OCI-LY3 (cell line): ENCODE measurements around the gene GDI1.

Experiments used
- H2AFZ ChIP-seq: fragments of 200-600, 300-600 bp; shearing (Covaris generic); 2 replicates; pipeline ENCODE4 v1.6.0; 2014; ENCODE audit warnings: antibody characterized with exemption, low read depth, low read length
- H3K27ac ChIP-seq: fragments of 200-600, 300-600 bp; sonication (generic); 2 replicates; pipeline ENCODE4 v1.5.1; 2014; ENCODE audit warnings: mild to moderate bottlenecking, low read length, moderate library complexity, mixed read lengths
- H3K27me3 ChIP-seq: fragments of 200-600, 300-600 bp; sonication (generic); 2 replicates; pipeline ENCODE4 v1.6.1; 2014; ENCODE audit warnings: low read depth, low read length, mixed read lengths
- H3K36me3 ChIP-seq: fragments of 200-600, 300-600 bp; sonication (generic); replicated peaks from 2 replicates; pipeline ENCODE3; 2014; ENCODE audit warnings: low read depth, low read length, mixed read lengths
- H3K4me1 ChIP-seq: fragments of 300-600, 200-600 bp; sonication (generic); 2 replicates; pipeline ENCODE4 v1.6.1; 2014; ENCODE audit warnings: low read length, mixed read lengths
- H3K4me2 ChIP-seq: fragments of 200-600, 300-600 bp; sonication (generic); 2 replicates; pipeline ENCODE4 v1.6.1; 2014; ENCODE audit warnings: low read length, mixed read lengths
- H3K4me3 ChIP-seq: fragments of 300-600, 200-600 bp; sonication (generic); 2 replicates; pipeline ENCODE4 v1.5.1; 2014; ENCODE audit warnings: antibody characterized with exemption, mild to moderate bottlenecking, low read length, moderate library complexity
- H3K79me2 ChIP-seq: fragments of 300-600, 200-600 bp; shearing (Covaris generic); 2 replicates; pipeline ENCODE4 v1.6.1; 2014; ENCODE audit warnings: mild to moderate bottlenecking, low read length, mixed read lengths
- H3K9ac ChIP-seq: fragments of 300-600, 200-600 bp; shearing (Covaris generic); 2 replicates; pipeline ENCODE4 v1.6.0; 2014; ENCODE audit warnings: mild to moderate bottlenecking, low read length, moderate library complexity
- H3K9me3 ChIP-seq: fragments of 200-600, 300-600 bp; shearing (Covaris generic); 2 replicates; pipeline ENCODE4 v1.6.1; 2014; ENCODE audit warnings: low read length, mixed read lengths; ENCODE audit not compliant: insufficient read depth
- H4K20me1 ChIP-seq: fragments of 200-600, 300-600 bp; sonication (generic); 2 replicates; pipeline ENCODE4 v1.6.1; 2016; ENCODE audit warnings: low read length, mixed read lengths; ENCODE audit not compliant: insufficient read depth
- EZH2phosphoT487 ChIP-seq: fragments of 200-600 bp; shearing (Covaris generic); IDR thresholded peaks from 2 replicates; pipeline ENCODE4 v1.6.1; 2018; ENCODE audit warnings: antibody characterized with exemption, mixed run types, low read depth
- TF ChIP-seq, protein P1 (sequence below): fragments of 200-600, 300-600 bp; sonication (generic); IDR thresholded peaks from 2 replicates; pipeline ENCODE4 v1.5.1; 2014; ENCODE audit warnings: antibody characterized with exemption, low read length, low read depth

GDI1 gene

DNA sequence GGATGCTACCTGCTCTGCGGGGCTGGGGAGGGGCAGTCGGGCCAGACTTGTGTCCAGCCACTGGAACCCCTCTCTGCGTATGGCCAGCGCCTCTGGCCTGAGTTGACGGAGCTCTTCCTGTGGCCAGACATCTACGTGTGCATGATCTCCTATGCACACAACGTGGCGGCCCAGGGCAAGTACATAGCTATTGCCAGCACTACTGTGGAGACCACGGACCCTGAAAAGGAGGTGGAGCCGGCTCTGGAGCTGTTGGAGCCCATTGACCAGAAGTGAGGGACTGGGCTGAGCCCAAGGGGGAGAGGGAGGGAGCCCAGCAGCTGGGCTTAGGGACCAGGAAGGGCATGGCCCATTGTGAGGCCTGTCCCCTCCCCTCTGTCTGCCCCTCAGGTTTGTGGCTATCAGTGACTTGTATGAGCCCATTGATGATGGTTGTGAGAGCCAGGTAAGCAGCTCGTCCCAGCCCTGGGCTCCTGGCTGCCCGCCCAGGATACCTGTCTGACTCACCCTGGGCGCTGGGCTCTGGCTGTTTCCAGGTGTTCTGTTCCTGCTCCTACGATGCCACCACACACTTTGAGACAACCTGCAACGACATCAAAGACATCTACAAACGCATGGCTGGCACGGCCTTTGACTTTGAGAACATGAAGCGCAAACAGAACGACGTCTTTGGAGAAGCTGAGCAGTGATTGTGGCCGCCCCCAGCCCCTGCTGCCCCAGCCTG is 5.2 kb downstream of the GDI1 start:
- Histone ChIP-seq H3K79me2 (peaks cover 32% of the 10 kb centered on the region), H3K9ac (no peak overlapping the region), H4K20me1 (no peaks in the 10 kb centered on the region), H3K4me2 (no peak overlapping the region), H3K4me3 (no peak overlapping the region), H3K4me1 (peaks cover 15% of the 10 kb centered on the region), H3K9me3 (no peaks in the 10 kb centered on the region), H3K27ac (no peak overlapping the region), H3K36me3 (peaks cover 5% of the 10 kb centered on the region), H3K27me3 (no peaks in the 10 kb centered on the region), H2AFZ (no peak overlapping the region)
- TF ChIP-seq, protein P1, sequence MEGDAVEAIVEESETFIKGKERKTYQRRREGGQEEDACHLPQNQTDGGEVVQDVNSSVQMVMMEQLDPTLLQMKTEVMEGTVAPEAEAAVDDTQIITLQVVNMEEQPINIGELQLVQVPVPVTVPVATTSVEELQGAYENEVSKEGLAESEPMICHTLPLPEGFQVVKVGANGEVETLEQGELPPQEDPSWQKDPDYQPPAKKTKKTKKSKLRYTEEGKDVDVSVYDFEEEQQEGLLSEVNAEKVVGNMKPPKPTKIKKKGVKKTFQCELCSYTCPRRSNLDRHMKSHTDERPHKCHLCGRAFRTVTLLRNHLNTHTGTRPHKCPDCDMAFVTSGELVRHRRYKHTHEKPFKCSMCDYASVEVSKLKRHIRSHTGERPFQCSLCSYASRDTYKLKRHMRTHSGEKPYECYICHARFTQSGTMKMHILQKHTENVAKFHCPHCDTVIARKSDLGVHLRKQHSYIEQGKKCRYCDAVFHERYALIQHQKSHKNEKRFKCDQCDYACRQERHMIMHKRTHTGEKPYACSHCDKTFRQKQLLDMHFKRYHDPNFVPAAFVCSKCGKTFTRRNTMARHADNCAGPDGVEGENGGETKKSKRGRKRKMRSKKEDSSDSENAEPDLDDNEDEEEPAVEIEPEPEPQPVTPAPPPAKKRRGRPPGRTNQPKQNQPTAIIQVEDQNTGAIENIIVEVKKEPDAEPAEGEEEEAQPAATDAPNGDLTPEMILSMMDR: no peak
- no peak for TF ChIP-seq EZH2phosphoT487

DNA sequence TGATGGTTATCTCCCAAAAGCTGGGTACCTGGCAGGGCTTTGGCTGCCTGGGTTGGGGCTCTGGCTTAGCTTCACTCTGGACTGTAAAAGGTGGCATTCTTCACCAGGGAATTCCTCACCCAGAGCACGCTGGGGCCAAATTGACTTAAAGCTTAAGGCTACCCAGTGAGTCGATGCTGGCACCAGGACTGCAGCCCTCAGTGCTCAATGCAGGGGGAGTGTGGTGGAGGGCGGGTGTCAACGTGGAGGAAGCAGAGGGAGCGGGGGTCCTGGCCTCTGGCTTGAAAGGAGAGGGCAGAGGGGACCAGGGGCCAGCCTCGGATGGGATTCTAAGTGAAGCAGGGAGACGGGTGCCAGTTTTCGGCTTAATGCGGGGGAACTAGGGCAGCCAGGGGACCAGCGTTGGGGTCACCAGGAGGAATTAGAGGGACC is 6.5 kb downstream of the GDI1 start:
- Histone ChIP-seq H3K4me1 (peaks cover 9% of the 10 kb centered on the region; the same call in 1 of the 2 replicates), H3K4me2 (peak overlapping the region; percentile 89), H3K36me3 (peaks cover 5% of the 10 kb centered on the region), H3K27ac (peak overlapping the region; percentile 19; the same call in 1 of the 2 replicates), H3K27me3 (no peaks in the 10 kb centered on the region), H3K79me2 (peaks cover 19% of the 10 kb centered on the region), H4K20me1 (no peaks in the 10 kb centered on the region), H3K9ac (peak overlapping the region; percentile 64), H3K4me3 (peak overlapping the region; percentile 87), H3K9me3 (no peaks in the 10 kb centered on the region), H2AFZ (no peak overlapping the region)
- TF ChIP-seq EZH2phosphoT487: no peak
- TF ChIP-seq, protein P1: no peak

DNA sequence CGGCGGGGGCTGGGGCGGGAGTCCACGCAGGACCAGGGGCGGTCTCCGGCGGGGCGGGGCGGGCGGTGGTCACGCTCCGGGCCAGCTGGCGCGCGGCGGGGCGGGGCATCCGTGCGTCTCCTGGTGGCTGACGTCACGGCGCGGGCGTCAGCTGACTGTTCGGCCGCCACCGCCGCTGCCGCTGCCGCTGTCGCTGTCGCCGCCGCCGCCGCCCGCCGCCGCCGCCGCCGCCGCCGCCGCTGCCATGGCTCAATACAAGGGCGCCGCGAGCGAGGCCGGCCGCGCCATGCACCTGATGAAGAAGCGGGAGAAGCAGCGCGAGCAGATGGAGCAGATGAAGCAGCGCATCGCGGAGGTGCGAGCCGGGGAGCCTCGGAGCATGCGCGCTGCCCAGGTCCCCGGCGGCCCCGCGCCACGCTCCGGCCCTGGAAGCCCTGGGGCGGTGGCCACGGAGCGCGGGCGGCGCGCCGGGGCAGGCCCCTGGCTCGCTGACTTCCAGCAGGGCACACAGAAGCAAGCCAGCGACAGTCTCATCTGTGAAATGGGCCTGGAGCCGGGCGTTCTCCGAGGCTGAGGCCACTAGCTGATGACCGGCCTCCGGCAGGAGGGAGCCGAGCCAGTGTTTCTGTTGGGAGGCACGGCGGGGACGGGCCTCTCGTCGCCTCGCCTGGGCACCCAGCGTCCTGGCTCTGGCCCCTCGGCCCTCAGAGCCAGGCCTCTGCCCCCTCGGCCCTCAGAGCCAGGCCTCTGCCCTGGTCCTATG is 7.2 kb downstream of the GDI1 start, which contains the start of gene FAM50A:
Gene FAM50A (plus strand): TSS at position 150 of the 763 bp plus-strand sequence. CDS start 95 bp downstream, at position 245.
- peak within 1 kb of the TSS; percentile 72 for H3K9ac ChIP-seq
- H3K27ac ChIP-seq: peak within 1 kb of the TSS; percentile 19; the same call in 1 of the 2 replicates
- H3K4me3 ChIP-seq: peak within 1 kb of the TSS; percentile 87
- H3K4me2 ChIP-seq: peak within 1 kb of the TSS; percentile 89
- peaks cover 12% of the 10 kb centered on the region for H3K79me2 ChIP-seq
- H3K4me1 ChIP-seq: peaks cover 9% of the 10 kb centered on the region; the same call in 1 of the 2 replicates
- no peaks in the 10 kb centered on the region for H3K36me3 ChIP-seq
- no peaks in the 10 kb centered on the region for H4K20me1 ChIP-seq
- H2AFZ ChIP-seq: no peak within 1 kb of the TSS
- H3K27me3 ChIP-seq: no peaks in the 10 kb centered on the region
- TF ChIP-seq, protein P1: no peak
- TF ChIP-seq EZH2phosphoT487: no peak
- no peaks in the 10 kb centered on the region for H3K9me3 ChIP-seq

DNA sequence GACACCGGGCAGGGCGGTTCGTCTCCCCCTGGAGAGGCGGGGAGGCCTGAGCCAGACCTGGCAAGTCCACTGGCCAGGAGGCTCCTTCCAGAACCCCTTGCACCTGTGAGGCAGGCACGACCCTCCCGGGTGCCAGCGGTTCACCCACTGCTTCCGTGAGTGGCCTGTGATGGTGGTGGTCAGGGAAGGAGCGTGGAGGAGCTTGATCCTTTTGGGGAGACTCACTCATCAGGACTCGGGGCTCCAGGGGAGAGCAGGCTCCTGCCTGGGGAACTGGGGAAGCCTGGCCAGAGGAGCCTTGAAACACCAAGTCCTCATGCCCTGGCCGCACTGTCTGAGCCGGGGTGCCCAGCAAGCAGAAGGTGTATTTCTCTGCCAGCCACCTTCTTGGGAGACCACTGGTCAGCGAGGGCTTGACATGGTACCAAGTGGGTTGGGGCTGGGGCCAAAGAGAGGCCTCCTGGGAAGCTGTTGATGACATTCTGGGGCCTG is 7.8 kb downstream of the GDI1 start:
- Histone ChIP-seq H3K27ac (0 out of 2 replicates have a peak overlapping the region, but pooled peaks have one; percentile 2), H3K4me3 (peak overlapping the region; percentile 87), H2AFZ (no peak overlapping the region), H3K27me3 (no peaks in the 10 kb centered on the region), H3K36me3 (no peaks in the 10 kb centered on the region), H3K4me2 (peak overlapping the region; percentile 80), H3K9me3 (no peaks in the 10 kb centered on the region), H4K20me1 (no peaks in the 10 kb centered on the region), H3K4me1 (peaks cover 9% of the 10 kb centered on the region; the same call in 1 of the 2 replicates), H3K9ac (peak overlapping the region; percentile 72), H3K79me2 (peaks cover 12% of the 10 kb centered on the region)
- no peak for TF ChIP-seq EZH2phosphoT487
- TF ChIP-seq, protein P1: no peak
